Mononuclear cell (primary cell): ENCODE results near the gene WASHC4. TPM values are rescaled to one million over a fixed set of nuclear protein-coding genes. Genes with fewer than 3 reads are reported as not detected.
"Not testable (repeated sequence)": the region's sequence is repeated elsewhere in the genome, so short reads cannot be mapped to it uniquely, and the experiment has no call there.

Experiments
- H3K27me3 ChIP-seq: 2 replicates; pipeline ENCODE4 v1.6.0; 2011; ENCODE audit warnings: low read length, control low read depth; ENCODE audit not compliant: insufficient read depth
- H3K4me1 ChIP-seq: 2 replicates; pipeline ENCODE4 v1.5.1; 2011; ENCODE audit warnings: mild to moderate bottlenecking, low read length, control low read depth; ENCODE audit not compliant: insufficient read depth
- H3K4me3 ChIP-seq: 2 replicates; pipeline ENCODE4 v1.5.1; 2011; ENCODE audit warnings: mild to moderate bottlenecking, low read length, moderate library complexity
- H3K9me3 ChIP-seq: 2 replicates; pipeline ENCODE4 v1.5.1; 2011; ENCODE audit warnings: low read depth, mild to moderate bottlenecking, control low read depth, low read length
- total RNA-seq: library from RNA; depleted of rRNA; stranded (reverse); fragments of >200 nt; gene quantifications from one replicate; pipeline ENCODE4 v1.2.3, GENCODE V29; 2012

Gene WASHC4
- total RNA-seq, 1 donor, result 71.0 TPM

DNA sequence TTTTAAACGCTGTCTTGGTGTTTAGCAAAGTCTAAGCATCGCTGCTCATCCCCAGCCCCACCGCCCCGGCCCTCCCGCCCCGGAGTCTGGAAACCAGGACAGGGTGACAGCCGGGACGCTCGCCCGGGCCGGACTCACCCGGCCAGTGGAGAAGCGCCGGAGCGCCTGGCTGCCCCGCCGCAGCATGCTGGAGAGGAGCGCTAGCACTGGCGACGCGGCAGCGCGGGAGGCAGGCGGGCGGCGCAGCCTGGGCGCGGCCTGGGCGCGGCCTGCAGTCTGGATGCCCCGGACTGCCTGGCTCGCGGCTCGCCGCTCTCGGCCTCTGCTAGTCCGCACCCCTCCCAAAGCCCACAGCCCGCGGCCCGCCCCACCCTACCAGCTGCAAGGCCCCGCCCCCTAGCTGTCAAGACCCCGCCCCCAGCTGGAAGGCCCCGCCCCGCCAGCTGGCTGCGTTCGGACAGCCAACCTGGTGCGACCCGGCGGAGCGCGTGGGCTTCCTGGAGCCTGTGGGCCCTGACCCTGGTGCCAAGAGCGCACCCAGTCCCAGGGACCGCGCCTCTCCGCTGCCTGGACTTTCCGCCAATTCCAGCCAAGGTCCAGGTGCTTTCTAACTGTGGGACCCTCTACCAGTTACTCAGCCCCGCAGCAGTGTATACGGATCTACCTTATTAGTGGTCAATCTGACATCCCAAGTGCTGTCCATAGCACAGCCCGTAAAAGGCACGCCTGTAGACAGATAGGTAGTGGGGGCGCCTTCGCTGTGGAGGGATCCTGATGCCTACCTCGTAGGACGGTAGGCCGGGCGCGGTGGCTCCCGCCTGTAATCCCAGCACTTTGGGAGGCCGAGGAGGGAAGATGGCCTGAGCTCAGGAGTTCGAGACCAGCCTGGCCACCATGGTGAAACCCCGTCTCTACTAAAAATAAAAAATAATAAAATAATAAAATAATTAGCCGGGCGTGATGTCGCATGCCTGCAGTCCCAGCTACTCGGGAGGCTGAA is 23.0 kb upstream of the WASHC4 start, which contains the start of gene ALDH1L2:
ALDH1L2 (minus strand) TSS at position 208 of the 1,000 bp plus-strand sequence; CDS start at position 186, 22 bp downstream.
- H3K4me1 ChIP-seq, result peaks cover 9% of the 10 kb centered on the region
- peaks cover 16% of the 10 kb centered on the region for H3K27me3 ChIP-seq
- no peaks in the 10 kb centered on the region for H3K9me3 ChIP-seq
- peak within 1 kb of the TSS; percentile 25 for H3K4me3 ChIP-seq

DNA sequence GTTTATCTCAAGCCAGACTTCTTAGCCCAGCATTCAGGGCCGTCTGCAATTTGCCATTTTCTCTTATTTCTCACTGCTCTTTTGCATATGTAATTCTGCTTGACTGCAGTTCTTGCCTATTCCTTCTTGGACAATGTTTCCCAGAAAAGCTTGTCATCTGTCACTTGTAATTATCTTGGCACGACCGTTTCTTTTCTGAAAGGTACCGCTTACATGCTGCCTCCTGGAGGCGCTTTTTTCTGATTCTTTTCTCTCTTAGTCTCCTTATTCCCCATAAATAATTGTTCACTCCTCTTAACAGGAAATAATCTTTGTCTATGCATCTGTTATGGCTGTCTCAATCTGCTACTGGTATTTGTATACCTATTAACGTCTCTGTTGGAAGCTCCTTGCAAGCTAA is 22.0 kb upstream of the WASHC4 start:
- H3K4me3 ChIP-seq, result no peak overlapping the region
- H3K27me3 ChIP-seq, result peaks cover 16% of the 10 kb centered on the region
- peaks cover 9% of the 10 kb centered on the region for H3K4me1 ChIP-seq
- H3K9me3 ChIP-seq, result no peaks in the 10 kb centered on the region

- H3K4me1 ChIP-seq, result no peaks in the 10 kb centered on the region
- H3K9me3 ChIP-seq, result no peaks in the 10 kb centered on the region
- H3K4me3 ChIP-seq, result no peak overlapping the region
- peaks cover 6% of the 10 kb centered on the region for H3K27me3 ChIP-seq
These were observed 17.7 kb upstream of the WASHC4 start for GRCh38 chr12:105089817-105090216.

GRCh38 chr12:105090361-105090760 is 17.2 kb upstream of the WASHC4 start:
- Histone ChIP-seq H3K4me3 (no peak overlapping the region), H3K9me3 (no peaks in the 10 kb centered on the region), H3K27me3 (peaks cover 6% of the 10 kb centered on the region), H3K4me1 (no peaks in the 10 kb centered on the region)

DNA sequence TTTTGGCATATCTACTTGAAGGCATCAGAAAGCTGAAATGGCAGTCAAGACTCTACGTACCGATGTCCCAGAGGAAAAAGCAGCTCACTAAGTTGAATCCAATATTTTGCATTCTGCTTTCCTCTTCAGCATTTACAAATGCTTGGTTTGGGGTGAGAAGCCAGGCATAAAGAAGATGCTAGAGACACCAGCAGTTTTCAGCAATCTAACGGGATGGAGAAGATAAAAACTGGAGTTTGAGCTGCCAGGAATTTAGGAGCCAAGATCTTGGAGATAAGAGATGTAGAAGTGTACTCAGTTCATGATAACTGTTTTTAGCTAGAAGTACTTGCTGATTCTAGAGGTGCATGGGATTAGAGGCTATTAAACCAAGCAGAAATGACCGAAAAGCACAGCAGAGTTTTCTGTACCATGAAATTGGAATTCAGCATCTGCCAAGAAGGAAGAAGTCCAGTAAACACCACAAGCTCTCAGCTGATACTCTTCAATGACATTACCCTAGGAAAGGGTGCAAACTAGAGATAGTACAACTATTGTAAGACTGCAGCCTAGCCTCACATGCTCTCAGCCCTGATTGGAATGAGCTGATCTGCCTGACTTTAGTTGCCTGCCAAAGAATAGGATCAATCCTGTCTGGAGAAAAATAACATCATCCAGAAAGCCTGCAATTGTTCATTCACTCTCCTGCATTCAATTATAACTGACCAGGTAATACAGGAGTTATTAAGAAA is 15.9 kb upstream of the WASHC4 start:
- no peaks in the 10 kb centered on the region for H3K9me3 ChIP-seq
- H3K4me1 ChIP-seq, result no peaks in the 10 kb centered on the region
- no peak overlapping the region for H3K4me3 ChIP-seq
- H3K27me3 ChIP-seq, result peaks cover 6% of the 10 kb centered on the region

GRCh38 chr12:105092336-105092735 is 15.2 kb upstream of the WASHC4 start:
- Histone ChIP-seq H3K9me3 (no peaks in the 10 kb centered on the region), H3K4me3 (no peak overlapping the region), H3K4me1 (no peaks in the 10 kb centered on the region), H3K27me3 (peaks cover 6% of the 10 kb centered on the region)

DNA sequence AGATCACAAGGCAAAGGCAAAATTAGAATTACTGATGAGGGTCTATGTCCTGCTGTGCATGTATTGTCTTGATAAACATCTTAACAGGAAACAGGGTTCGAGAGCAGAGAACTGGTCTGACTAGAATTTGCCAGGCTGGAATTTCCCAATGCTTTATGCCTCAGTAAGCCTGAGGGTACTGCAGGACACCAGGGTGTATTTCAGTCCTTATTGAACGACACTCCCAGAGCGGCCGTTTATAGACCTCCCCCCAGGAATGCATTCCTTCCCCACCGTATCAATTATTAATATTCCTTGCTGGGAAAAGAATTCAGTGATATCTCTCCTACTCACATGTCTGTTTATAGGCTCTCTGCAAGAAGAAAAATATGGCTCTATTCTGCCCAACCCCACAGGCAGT is 12.2 kb upstream of the WASHC4 start:
- H3K27me3 ChIP-seq, H3K4me3 ChIP-seq, H3K9me3 ChIP-seq, H3K4me1 ChIP-seq: not testable (repeated sequence)

DNA sequence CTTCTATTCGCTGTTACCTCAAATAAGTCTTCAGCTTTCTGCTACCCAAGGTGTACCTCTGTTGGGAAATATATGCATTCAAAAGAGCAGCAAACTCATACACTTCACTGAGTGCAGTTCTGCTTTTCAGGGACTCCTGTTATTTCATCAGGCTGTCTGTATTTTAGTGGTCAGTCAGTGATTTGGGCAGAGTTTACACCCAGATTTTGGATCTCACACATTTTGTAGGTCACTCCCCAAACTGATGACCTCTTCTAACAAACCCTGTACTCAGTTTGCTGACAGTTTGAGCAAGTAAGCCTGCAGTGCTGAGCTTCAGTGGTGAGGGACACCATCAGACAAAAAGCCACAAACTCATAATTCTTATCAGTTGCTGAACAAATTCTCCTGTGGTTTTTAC is 8.2 kb upstream of the WASHC4 start:
- no peaks in the 10 kb centered on the region for H3K9me3 ChIP-seq
- peaks cover 5% of the 10 kb centered on the region for H3K4me1 ChIP-seq
- H3K4me3 ChIP-seq, result no peak overlapping the region
- H3K27me3 ChIP-seq, result no peaks in the 10 kb centered on the region

- Histone ChIP-seq H3K27me3 (peaks cover 9% of the 10 kb centered on the region), H3K4me1 (peaks cover 5% of the 10 kb centered on the region), H3K9me3 (no peaks in the 10 kb centered on the region), H3K4me3 (no peak overlapping the region)
These were observed 7.1 kb upstream of the WASHC4 start for GRCh38 chr12:105100207-105100985.

DNA sequence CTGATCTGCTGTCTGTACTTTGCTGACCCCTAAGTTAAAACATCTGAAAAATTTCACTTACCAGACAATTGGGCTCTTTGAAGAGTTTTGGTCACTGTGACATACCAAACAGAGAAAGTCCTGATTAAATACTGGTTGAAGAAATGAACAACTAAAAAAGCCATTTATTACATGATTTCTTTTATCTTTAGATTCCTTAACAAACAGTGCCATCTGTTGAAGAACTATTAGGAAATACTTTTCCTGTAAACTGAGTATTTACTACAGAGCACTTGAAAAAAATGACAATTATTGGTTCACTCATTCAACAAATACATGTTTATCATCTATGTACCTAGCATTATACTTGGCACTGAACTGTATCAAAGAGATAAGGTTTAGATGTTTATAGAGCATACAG is 6.5 kb upstream of the WASHC4 start:
- Histone ChIP-seq H3K27me3 (peaks cover 13% of the 10 kb centered on the region), H3K4me3 (no peak overlapping the region), H3K4me1 (peaks cover 5% of the 10 kb centered on the region), H3K9me3 (no peaks in the 10 kb centered on the region)

DNA sequence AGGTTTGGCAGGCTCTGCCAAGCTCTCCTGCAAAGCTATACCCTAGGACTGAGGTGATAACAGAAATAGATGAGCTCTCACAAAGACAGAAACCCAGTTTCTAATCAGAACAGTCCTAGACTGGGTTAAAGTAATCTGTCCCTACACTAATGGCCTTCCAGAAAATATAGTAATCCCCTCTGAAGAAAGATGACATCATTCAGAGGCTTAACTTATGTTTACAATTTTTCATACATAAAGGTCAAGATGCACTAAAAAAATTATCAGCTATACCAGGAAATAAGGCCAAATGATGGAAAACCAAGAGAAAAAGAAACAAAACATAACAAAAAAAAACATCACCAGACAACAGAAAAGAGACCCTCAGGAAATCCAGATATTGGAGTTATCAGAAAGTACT is 4.9 kb upstream of the WASHC4 start:
- Histone ChIP-seq H3K4me1 (peaks cover 5% of the 10 kb centered on the region), H3K27me3 (peaks cover 20% of the 10 kb centered on the region), H3K9me3 (no peaks in the 10 kb centered on the region), H3K4me3 (no peak overlapping the region)

GRCh38 chr12:105104762-105105161 is 2.8 kb upstream of the WASHC4 start:
- no peaks in the 10 kb centered on the region for H3K9me3 ChIP-seq
- H3K4me1 ChIP-seq, result peaks cover 17% of the 10 kb centered on the region
- H3K4me3 ChIP-seq, result no peak overlapping the region
- H3K27me3 ChIP-seq, result peaks cover 20% of the 10 kb centered on the region

DNA sequence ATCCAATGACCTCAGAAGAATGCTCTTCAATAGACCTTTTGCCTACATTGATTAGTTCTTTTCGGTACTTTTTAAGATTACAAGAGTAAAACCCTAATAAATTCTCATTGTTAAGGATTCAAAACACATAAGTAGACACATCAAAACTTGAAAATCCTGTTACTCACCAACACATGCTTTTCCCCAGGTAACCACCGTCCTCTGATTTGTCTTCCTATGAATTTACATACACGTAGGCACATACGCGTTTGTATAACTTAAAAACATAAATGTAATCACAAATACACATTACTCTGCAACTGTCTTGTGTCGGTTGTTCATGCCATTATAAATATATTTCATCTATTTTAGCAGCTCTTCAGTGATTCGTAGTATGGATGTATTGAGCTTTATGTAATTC is 910 bp upstream of the WASHC4 start:
- H3K27me3 ChIP-seq, result peaks cover 20% of the 10 kb centered on the region
- peaks cover 18% of the 10 kb centered on the region for H3K4me1 ChIP-seq
- no peaks in the 10 kb centered on the region for H3K9me3 ChIP-seq
- H3K4me3 ChIP-seq, result peak overlapping the region; percentile 84

DNA sequence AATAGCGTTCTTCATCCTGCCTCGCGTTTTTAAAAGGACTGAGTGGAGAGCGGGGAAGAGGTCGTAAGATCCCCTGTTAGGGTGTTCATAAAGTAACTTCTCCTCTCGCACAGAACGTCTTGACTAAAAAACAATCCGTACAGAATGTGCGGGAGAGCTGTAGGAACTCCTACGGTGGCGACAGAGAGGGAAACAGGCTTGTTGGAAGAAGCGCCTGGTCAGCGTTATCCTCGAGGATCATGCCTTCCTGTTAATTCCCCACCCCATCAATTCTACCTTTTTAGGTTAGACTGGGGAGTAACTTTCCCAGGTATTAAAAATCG is 399 bp upstream of the WASHC4 start:
- Histone ChIP-seq H3K4me3 (peak overlapping the region; percentile 84), H3K27me3 (peaks cover 20% of the 10 kb centered on the region), H3K4me1 (peaks cover 18% of the 10 kb centered on the region), H3K9me3 (no peaks in the 10 kb centered on the region)
